DOHH2 (cell line): ENCODE data around the gene GFER.

Source experiments
- H3F3A ChIP-seq: fragments of 200-600 bp; sonication (generic), shearing (Covaris generic); 2 replicates; pipeline ENCODE4 v1.6.0; 2016; ENCODE audit warnings: antibody characterized with exemption, mild to moderate bottlenecking; ENCODE audit not compliant: control insufficient read depth, insufficient read depth
- H3K27ac ChIP-seq: fragments of 200-600 bp; sonication (generic); 2 replicates; pipeline ENCODE4 v1.5.1; 2014; ENCODE audit warnings: low read depth, mild to moderate bottlenecking, low read length, moderate library complexity
- H3K27me3 ChIP-seq: fragments of 200-600 bp; sonication (generic); 2 replicates; pipeline ENCODE4 v1.6.1; 2014; ENCODE audit warnings: mild to moderate bottlenecking, low read length, mixed read lengths; ENCODE audit not compliant: control insufficient read depth
- H3K36me3 ChIP-seq: fragments of 200-600 bp; sonication (generic); 2 replicates; pipeline ENCODE4 v1.6.1; 2014; ENCODE audit warnings: mild to moderate bottlenecking, low read length, moderate library complexity, mixed read lengths; ENCODE audit not compliant: control insufficient read depth
- H3K4me1 ChIP-seq: fragments of 200-600 bp; sonication (generic); 2 replicates; pipeline ENCODE4 v1.6.1; 2014; ENCODE audit warnings: mild to moderate bottlenecking, low read length, mixed read lengths; ENCODE audit not compliant: control insufficient read depth
- H3K4me2 ChIP-seq: fragments of 200-600 bp; sonication (generic); 2 replicates; pipeline ENCODE4 v1.6.0; 2014; ENCODE audit warnings: mild to moderate bottlenecking, low read length, moderate library complexity
- H3K4me3 ChIP-seq: fragments of 200-600 bp; sonication (generic); 2 replicates; pipeline ENCODE4 v1.5.1; 2014; ENCODE audit warnings: mild to moderate bottlenecking, low read length, mixed read lengths
- H3K79me2 ChIP-seq: fragments of 200-600 bp; sonication (generic); 2 replicates; pipeline ENCODE4 v1.6.1; 2014; ENCODE audit warnings: mild to moderate bottlenecking, low read length, mixed read lengths; ENCODE audit not compliant: control insufficient read depth
- H3K9me2 ChIP-seq: fragments of 200-600 bp; sonication (generic); replicated peaks from 2 replicates; pipeline ENCODE4 v1.6.1; 2014; ENCODE audit warnings: mild to moderate bottlenecking, low read length, mixed read lengths; ENCODE audit not compliant: control insufficient read depth
- H3K9me3 ChIP-seq: fragments of 200-600 bp; sonication (generic); 2 replicates; pipeline ENCODE4 v1.6.1; 2014; ENCODE audit warnings: antibody characterized with exemption, low read length, mixed read lengths; ENCODE audit not compliant: control insufficient read depth, insufficient read depth
- H4K20me1 ChIP-seq: fragments of 200-600 bp; sonication (generic); 2 replicates; pipeline ENCODE4 v1.6.0; 2014; ENCODE audit warnings: low read depth, mild to moderate bottlenecking, antibody characterized with exemption, low read length, moderate library complexity; ENCODE audit not compliant: control insufficient read depth, insufficient read depth
- CTCF ChIP-seq: fragments of 200-600 bp; sonication (generic); IDR thresholded peaks from one replicate; pipeline ENCODE4 v1.5.1; 2014; ENCODE audit warnings: antibody characterized with exemption, mild to moderate bottlenecking, low read depth, low read length; ENCODE audit not compliant: poor library complexity, severe bottlenecking
- EZH2phosphoT487 ChIP-seq: fragments of 200-600 bp; sonication (generic); IDR thresholded peaks from 2 replicates; pipeline ENCODE4 v1.6.1; 2017; ENCODE audit warnings: borderline replicate concordance, mild to moderate bottlenecking, antibody characterized with exemption, low read length, moderate library complexity, mixed read lengths

GFER gene

DNA sequence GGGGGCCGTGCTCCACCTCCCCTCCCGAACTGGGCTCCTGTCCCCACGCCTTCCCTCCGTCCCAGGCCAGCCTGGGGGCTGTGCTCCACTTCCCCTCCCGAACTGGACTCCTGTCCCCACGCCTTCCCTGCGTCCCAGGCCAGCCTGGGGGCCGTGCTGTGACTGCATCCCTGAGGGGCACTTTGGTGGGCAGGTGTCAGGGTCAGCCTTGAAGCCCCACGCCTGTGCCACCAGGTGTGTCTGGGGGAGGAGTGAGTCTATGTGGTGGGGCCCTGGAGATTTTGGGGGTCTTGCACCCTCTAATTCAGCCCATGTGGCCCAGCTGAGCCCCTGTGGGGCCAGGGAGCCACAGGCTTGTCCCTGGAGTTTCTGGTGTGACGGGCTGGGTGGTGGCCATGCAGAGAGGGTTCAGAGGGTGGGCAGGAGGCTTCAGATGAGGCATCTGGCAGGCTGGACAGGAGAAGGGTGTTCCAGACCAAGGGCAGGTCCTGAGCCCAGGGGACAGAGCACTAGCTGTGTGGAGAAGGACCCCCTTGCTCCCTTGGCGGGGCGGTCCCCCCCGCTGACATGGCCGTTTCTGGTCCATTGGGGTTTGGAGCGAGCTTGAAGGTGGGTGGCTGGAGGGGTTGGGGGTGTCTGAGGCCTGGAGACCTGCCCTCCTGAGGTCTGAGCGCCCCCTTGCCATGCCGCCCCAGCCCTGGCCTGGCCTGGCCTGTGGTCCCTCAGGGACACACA is 50.9 kb downstream of the GFER start:
- Histone ChIP-seq H3K27me3 (peaks cover 25% of the 10 kb centered on the region), H3K9me3 (no peaks in the 10 kb centered on the region), H3K27ac (no peak overlapping the region), H4K20me1 (no peaks in the 10 kb centered on the region), H3K9me2 (no peaks in the 10 kb centered on the region), H3K4me1 (no peaks in the 10 kb centered on the region), H3K4me3 (no peak overlapping the region), H3K4me2 (no peak overlapping the region), H3K36me3 (no peaks in the 10 kb centered on the region), H3F3A (no peaks in the 10 kb centered on the region), H3K79me2 (no peaks in the 10 kb centered on the region)
- TF ChIP-seq EZH2phosphoT487 (no peak), CTCF (no peak)

GRCh38 chr16:2035431-2036199 is 51.6 kb downstream of the GFER start:
- no peak for TF ChIP-seq EZH2phosphoT487
- no peak for TF ChIP-seq CTCF
- no peaks in the 10 kb centered on the region for H3K4me1 ChIP-seq
- H3K27ac ChIP-seq, result no peak overlapping the region
- H3K4me2 ChIP-seq, result no peak overlapping the region
- no peaks in the 10 kb centered on the region for H4K20me1 ChIP-seq
- H3K27me3 ChIP-seq, result peaks cover 25% of the 10 kb centered on the region
- H3K4me3 ChIP-seq, result no peak overlapping the region
- no peaks in the 10 kb centered on the region for H3F3A ChIP-seq
- H3K36me3 ChIP-seq, result no peaks in the 10 kb centered on the region
- no peaks in the 10 kb centered on the region for H3K9me2 ChIP-seq
- H3K9me3 ChIP-seq, result no peaks in the 10 kb centered on the region
- H3K79me2 ChIP-seq, result no peaks in the 10 kb centered on the region

GRCh38 chr16:2036200-2036966 is 52.4 kb downstream of the GFER start:
- Histone ChIP-seq H3K4me2 (no peak overlapping the region), H3K27ac (no peak overlapping the region), H3K9me3 (no peaks in the 10 kb centered on the region), H4K20me1 (no peaks in the 10 kb centered on the region), H3K4me1 (no peaks in the 10 kb centered on the region), H3K9me2 (no peaks in the 10 kb centered on the region), H3K36me3 (no peaks in the 10 kb centered on the region), H3K27me3 (peaks cover 21% of the 10 kb centered on the region), H3K4me3 (no peak overlapping the region), H3F3A (no peaks in the 10 kb centered on the region), H3K79me2 (no peaks in the 10 kb centered on the region)
- TF ChIP-seq EZH2phosphoT487 (no peak), CTCF (no peak)
